Stimulated activated CD8-positive, alpha-beta memory T cell treated with anti-CD3 and anti-CD28 coated beads, Interleukin-2, amount 100 ng/mL, for 1 hour (primary cell): ENCODE results near the gene UNC79.
"Not testable (repeated sequence)": the region's sequence is repeated elsewhere in the genome, so short reads cannot be mapped to it uniquely, and the experiment has no call there.

Experiments used
- DNase-seq, 2 donors: peaks; one replicate each; pipeline ENCODE4 v3.0.0-alpha.2; 2020; ENCODE audit warnings: low read depth in 2 of 2

UNC79 gene

DNA sequence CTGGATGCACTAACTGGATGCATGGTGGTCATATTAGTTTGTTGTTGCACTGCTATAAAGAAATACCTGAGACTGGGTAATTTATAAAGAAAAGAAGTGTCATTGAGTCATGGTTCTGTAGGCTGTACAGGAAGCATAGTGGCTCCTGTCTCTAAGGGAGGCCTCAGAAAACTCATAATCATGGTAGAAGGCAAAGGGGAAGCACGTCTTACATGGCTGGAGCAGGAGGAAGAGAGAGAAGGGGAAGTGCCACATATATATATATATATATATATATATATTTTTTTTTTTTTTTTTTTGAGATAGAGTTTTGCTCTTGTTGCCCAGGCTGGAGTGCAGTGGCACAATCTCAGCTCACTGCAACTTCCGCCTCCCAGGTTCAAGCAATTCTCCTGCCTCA is 62.9 kb downstream of the UNC79 start:
- DNase-seq = not testable (repeated sequence)

- no peak for DNase-seq
These were observed 66.4 kb downstream of the UNC79 start for GRCh38 chr14:93496856-93497741.

- no peak for DNase-seq
These were observed 79.3 kb downstream of the UNC79 start for GRCh38 chr14:93510056-93510455.

GRCh38 chr14:93511001-93511400 is 80.3 kb downstream of the UNC79 start:
- DNase-seq = no peak

DNA sequence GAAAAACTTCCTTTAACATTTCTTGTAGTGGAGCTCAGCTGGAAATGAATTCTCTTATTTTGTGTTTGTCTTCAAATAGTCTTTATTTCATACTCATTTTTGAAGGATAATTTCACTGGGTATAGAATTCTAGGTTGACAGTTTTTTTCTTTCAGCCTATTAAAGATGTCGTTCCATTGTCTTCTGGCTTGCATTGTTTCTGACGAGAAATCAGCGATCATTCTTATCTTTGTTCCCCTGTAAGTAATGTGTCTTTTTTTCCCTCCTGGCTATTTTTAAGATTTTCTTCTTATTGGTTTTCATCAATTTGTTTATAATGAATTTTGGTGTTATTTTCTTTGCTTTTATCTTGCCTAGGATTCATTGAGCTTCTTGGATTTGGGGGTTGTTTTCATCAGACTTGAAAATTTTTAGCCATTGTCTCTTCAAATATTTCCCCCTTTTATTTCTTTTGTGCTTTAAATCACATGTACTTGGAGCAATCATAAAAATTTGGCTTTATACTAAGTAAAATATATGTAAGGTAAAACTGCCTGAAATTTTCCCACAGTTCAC is 89.4 kb downstream of the UNC79 start:
- DNase-seq = no peak

DNA sequence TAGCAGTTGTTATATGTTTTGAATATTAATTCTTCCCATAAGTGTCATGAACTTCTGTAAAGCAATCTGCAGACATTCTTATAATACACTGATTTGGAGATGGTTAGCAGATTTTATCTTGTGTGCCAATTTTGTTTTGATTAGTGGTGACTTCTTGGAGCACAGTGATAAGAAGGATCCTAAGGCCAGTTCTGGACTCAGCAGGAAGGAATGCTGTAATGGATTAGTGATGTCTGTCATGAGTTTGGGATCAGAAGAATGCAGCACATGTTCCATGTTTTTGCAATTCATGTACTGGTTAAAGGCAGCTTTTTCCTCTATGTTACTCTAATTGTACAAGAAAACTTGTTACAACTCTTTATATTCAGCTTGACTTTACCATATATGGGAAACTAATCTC is 91.5 kb downstream of the UNC79 start:
- DNase-seq = no peak

GRCh38 chr14:93525216-93525615 is 94.5 kb downstream of the UNC79 start:
- DNase-seq = not testable (repeated sequence)

DNA sequence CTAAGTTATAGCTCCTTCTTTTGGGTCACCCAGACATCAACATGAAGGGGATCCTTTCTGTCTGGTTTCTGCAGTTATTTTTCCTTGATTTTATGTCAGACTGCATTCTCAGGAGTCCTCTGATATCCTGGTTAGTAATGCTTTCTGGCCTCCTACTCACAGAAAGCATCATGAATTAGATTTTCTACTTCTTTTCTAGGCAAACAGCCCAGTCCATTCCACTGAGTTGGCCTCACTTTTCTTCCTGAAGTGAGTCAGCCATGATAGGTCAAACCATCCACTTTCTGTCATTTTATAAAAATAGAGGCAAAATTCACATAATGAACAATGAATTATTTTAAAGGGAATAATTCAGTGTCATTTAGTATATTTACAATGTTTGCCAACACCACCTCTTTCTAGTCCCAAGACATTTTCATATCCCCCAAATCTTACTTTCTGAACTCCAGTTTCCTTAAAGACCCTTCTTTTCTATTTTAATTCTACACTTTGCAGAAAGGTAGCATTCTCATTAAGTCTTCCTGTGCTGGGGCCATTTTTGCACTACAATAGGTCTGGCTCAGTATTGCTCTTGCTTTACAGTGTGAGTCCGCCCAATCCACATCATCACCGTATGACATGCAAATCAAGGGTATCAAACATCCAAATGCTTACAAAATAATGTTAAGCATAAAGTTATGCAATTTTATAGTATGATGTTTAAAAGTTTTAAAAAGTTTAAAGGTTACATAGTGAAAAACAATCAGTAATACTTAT is 95.1 kb downstream of the UNC79 start:
- no peak for DNase-seq

- DNase-seq = no peak
These were observed 96.5 kb downstream of the UNC79 start for GRCh38 chr14:93527203-93527607.

GRCh38 chr14:93528884-93529558 is 98.3 kb downstream of the UNC79 start:
- no peak for DNase-seq

GRCh38 chr14:93531644-93532043 is 100.9 kb downstream of the UNC79 start:
- no peak for DNase-seq

DNA sequence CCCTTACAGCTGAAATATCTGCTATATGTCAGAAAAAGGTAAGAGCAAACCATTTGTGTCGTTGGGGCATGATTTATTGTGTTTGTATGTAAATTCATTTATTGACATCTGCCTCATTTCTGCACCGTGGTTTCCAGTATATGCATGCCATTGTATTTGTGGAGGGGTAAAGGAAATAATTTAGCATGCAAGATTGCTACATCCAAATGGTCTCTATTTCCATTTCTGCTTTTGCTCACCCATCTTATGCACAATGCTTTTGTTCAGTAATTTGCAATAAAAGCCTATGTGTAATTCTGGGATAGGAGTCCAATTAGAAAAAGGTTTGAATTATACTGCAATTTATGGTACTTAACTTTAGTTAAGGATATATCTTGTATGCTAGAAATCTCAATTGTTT is 101.8 kb downstream of the UNC79 start:
- no peak for DNase-seq

DNA sequence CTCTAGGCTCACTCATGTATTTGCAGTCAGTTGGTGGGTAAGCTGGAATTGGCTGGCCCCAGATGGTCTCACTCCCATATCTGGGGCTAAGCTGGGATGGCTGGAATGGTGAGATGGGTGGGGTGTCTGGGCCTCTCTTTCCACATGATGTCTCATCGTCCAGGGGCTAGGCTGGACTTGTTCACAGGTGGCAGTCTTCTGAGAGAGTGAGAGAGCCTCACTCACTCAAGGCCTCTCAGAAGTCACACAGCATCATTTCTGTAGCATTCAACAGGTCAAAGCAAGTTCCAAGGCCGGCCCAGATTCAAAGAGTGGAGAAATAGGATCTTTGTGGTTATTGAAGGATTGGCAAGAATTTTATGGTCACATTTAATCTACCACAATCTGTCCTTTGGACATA is 102.7 kb downstream of the UNC79 start:
- DNase-seq = no peak

DNA sequence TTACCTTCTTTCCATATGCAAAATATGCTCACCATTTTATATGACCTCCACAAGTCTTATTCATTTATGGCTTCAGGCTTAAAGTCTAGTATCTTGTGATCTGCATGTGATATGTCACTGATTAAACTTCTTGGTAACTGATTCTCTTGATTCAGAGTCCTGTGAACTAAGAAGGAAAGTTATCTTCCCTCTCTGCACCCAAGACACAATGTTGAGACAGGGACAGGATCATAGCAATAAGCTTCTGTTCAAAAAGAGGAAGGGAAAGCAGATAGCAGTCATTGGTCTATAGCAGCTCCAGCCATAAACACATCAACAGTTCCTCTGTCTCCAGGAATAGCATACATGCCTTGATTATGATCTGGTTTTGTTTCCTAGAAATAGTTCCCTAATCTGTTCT is 103.1 kb downstream of the UNC79 start:
- no peak for DNase-seq

DNA sequence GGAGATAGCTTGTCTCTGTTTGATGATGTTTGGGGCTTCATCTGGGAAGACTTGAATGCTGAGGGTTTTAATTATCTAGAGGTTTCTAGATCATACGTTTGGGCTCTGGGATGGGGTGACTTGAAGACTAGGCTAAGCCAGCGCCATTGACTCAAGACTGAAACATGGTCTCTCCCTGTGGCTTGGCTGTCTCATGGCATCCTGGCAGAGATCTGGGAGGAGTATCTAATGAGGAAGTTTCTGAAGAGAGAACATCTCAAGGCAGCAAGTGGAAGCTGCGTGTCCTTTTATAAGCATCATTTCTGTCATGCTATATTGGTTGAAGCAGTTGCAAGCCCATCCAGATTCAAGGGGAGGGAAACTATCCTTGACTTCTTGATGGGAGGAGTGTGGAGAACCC is 104.8 kb downstream of the UNC79 start:
- DNase-seq = no peak

DNA sequence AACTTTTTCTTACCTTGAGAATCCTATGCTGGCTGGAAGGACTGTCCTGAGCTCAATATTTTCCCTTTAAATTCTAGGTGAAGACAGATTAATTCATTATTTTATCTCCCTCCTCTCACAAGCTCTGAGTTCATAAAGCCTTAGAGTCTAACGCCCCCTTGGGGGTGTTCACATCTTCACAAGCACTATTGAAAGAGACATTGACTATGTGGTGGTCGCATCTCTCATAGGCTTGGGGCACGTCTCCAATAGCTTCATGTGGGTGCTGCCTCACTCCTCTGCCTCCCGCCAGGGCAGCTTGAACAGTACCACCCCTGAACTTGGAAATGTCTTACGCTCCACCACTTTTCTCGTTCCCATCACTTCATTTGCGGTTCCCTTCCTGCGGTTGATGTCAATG is 106.2 kb downstream of the UNC79 start:
- DNase-seq = no peak

DNA sequence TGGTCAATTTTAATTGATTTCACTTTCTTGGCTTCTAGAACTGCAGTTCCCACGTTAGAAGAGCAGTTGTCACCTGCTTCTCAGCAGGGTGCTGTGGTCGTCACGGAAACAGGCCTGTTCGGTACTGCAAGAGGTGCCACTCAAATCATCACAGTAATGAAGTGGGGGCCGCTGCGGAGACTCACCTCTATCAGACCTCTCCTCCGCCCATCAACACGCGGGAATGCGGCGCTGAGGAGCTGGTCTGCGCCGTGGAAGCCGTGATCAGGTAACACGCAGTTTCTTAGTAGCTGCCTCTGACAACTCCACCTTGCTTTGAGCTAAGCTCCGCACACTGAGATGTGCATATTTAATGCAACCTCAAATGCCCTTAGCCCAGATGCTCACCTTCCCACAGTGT is 107.2 kb downstream of the UNC79 start:
- DNase-seq = no peak

DNA sequence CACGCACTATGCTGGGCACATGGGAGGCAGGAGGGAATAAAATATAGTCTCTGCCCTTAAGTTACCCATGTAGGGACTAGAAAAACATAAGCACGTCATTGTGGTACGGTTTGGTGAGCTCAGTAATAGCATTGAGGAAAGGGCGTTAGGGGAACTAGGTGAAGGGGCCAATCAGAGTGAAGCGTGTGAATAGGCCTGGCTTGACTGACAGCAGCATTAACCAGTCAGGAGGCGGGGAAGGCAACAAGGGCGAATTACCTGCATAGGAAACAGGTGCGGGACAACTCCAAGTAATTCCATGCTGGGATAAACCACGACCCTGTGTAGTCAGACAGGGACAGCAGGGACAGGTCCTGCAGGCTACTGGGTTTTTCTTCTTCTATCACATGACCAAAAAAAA is 107.7 kb downstream of the UNC79 start:
- DNase-seq = no peak

GRCh38 chr14:93540235-93540634 is 109.5 kb downstream of the UNC79 start:
- no peak for DNase-seq

GRCh38 chr14:93543766-93544165 is 113.0 kb downstream of the UNC79 start:
- no peak for DNase-seq

- no peak for DNase-seq
These were observed 113.5 kb downstream of the UNC79 start for GRCh38 chr14:93544212-93544611.

GRCh38 chr14:93546642-93547041 is 115.9 kb downstream of the UNC79 start:
- DNase-seq = no peak
